Right renal pelvis (tissue), 4 donors: ENCODE data around the gene GATAD2A. TPM values are rescaled to one million over a fixed set of nuclear protein-coding genes. Genes with fewer than 3 reads are reported as not detected.

Experiments used
- DNase-seq, 4 donors: peaks; one replicate each; pipeline ENCODE4 v3.0.0-alpha.2; 2013; ENCODE audit warnings: low read depth in 4 of 4, low spot score in 3 of 4, missing footprints in 1 of 4
- polyA plus RNA-seq, 4 donors: library from polyadenylated mRNA; unstranded; fragments of 120-200 nt; gene quantifications; one replicate each; pipeline ENCODE4 v1.2.1, GENCODE V29; 2013; ENCODE audit not compliant: insufficient read length in 4 of 4

Gene GATAD2A
- polyA plus RNA-seq, 4 donors = 45.6 to 51.0 (median 49.8) TPM

- DNase-seq = no peak
These were observed 122.5 kb downstream of the GATAD2A start for GRCh38 chr19:19527674-19528625.

GRCh38 chr19:19528721-19529490, 123.4 kb downstream of the GATAD2A start, which contains the start of gene YJEFN3:
Gene YJEFN3 (plus strand): TSS chr19:19528911. CDS start chr19:19528933, 22 bp downstream.
- DNase-seq = no peak

GRCh38 chr19:19529783-19530422, 124.4 kb downstream of the GATAD2A start:
- no peak for DNase-seq

GRCh38 chr19:19530423-19530804, 124.9 kb downstream of the GATAD2A start:
- DNase-seq = no peak

GRCh38 chr19:19530889-19531288, 125.4 kb downstream of the GATAD2A start:
- no peak for DNase-seq

- peak in 3 of 4 donors; percentile 46 to 74 (median 62) for DNase-seq
These were observed 126.7 kb downstream of the GATAD2A start for GRCh38 chr19:19531951-19532805.

- no peak for DNase-seq
These were observed 127.6 kb downstream of the GATAD2A start for GRCh38 chr19:19532806-19533701.

- DNase-seq = no peak
These were observed 128.4 kb downstream of the GATAD2A start for GRCh38 chr19:19533841-19534240.

GRCh38 chr19:19534556-19535265, 129.2 kb downstream of the GATAD2A start:
- DNase-seq = no peak

- no peak for DNase-seq
These were observed 130.1 kb downstream of the GATAD2A start for GRCh38 chr19:19535311-19536191.

- no peak for DNase-seq
These were observed 131.9 kb downstream of the GATAD2A start for GRCh38 chr19:19537075-19538048.

GRCh38 chr19:19538061-19538784, 132.7 kb downstream of the GATAD2A start, which contains the start of gene CILP2:
Gene CILP2 (plus strand): TSS chr19:19538265. CDS start chr19:19538350, 85 bp downstream.
- no peak for DNase-seq

GRCh38 chr19:19538785-19539166, 133.3 kb downstream of the GATAD2A start:
- no peak for DNase-seq

GRCh38 chr19:19539698-19540063, 134.2 kb downstream of the GATAD2A start:
- DNase-seq = no peak

GRCh38 chr19:19540064-19540714, 134.7 kb downstream of the GATAD2A start:
- DNase-seq = no peak
